HL-60 (cell line): ENCODE results near the gene COX6B2.

Experiments
- DNase-seq, 2 experiments: peaks; one replicate each; pipeline ENCODE4 v3.0.0-alpha.2; 2010 to 2020; ENCODE audit warnings: low read depth in 1 of 2, low spot score in 1 of 2
- H3K27ac ChIP-seq: fragments of 250-450 bp; sonication (Bioruptor Pico); replicated peaks from 2 replicates; pipeline ENCODE4 v1.5.1; 2020; ENCODE audit warnings: mild to moderate bottlenecking, moderate library complexity
- H3K27me3 ChIP-seq: fragments of 250-450 bp; sonication (Bioruptor Pico); 2 replicates; pipeline ENCODE4 v1.5.1; 2021; ENCODE audit warnings: mild to moderate bottlenecking, moderate library complexity; ENCODE audit not compliant: insufficient read depth, poor library complexity, severe bottlenecking
- H3K4me3 ChIP-seq: replicated peaks from 2 replicates; pipeline ENCODE4 v1.5.1; 2011; ENCODE audit warnings: mild to moderate bottlenecking, control low read depth, low read length; ENCODE audit not compliant: insufficient read depth
- GABPA ChIP-seq: IDR thresholded peaks from 2 replicates; pipeline ENCODE4 v1.6.1; 2012; ENCODE audit warnings: low read depth
- POLR2AphosphoS5 ChIP-seq: IDR thresholded peaks from 2 replicates; pipeline ENCODE4 v1.6.1; 2012; ENCODE audit warnings: low read depth
- REST ChIP-seq: IDR thresholded peaks from 2 replicates; pipeline ENCODE4 v1.6.1; 2012; ENCODE audit warnings: low read depth; ENCODE audit not compliant: insufficient replicate concordance
- SPI1 ChIP-seq: IDR thresholded peaks from 2 replicates; pipeline ENCODE4 v1.6.1; 2012; ENCODE audit warnings: low read depth, mild to moderate bottlenecking, borderline replicate concordance
- TF ChIP-seq, protein P1 (sequence below): IDR thresholded peaks from one replicate; pipeline ENCODE4 v1.5.1; 2011; ENCODE audit warnings: low read length, control low read depth, inconsistent platforms; ENCODE audit not compliant: insufficient read depth

The COX6B2 gene

GRCh38 chr19:55319785-55320184, 34.7 kb downstream of the COX6B2 start:
- Histone ChIP-seq H3K27ac (no peak overlapping the region), H3K4me3 (no peak overlapping the region), H3K27me3 (no peaks in the 10 kb centered on the region)
- no peak for DNase-seq
- no peak for TF ChIP-seq SPI1
- TF ChIP-seq, protein P1, sequence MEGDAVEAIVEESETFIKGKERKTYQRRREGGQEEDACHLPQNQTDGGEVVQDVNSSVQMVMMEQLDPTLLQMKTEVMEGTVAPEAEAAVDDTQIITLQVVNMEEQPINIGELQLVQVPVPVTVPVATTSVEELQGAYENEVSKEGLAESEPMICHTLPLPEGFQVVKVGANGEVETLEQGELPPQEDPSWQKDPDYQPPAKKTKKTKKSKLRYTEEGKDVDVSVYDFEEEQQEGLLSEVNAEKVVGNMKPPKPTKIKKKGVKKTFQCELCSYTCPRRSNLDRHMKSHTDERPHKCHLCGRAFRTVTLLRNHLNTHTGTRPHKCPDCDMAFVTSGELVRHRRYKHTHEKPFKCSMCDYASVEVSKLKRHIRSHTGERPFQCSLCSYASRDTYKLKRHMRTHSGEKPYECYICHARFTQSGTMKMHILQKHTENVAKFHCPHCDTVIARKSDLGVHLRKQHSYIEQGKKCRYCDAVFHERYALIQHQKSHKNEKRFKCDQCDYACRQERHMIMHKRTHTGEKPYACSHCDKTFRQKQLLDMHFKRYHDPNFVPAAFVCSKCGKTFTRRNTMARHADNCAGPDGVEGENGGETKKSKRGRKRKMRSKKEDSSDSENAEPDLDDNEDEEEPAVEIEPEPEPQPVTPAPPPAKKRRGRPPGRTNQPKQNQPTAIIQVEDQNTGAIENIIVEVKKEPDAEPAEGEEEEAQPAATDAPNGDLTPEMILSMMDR: no peak
- no peak for TF ChIP-seq POLR2AphosphoS5
- no peak for TF ChIP-seq REST
- no peak for TF ChIP-seq GABPA

GRCh38 chr19:55316646-55317045, 37.9 kb downstream of the COX6B2 start:
- Histone ChIP-seq H3K27me3 (no peaks in the 10 kb centered on the region), H3K4me3 (no peak overlapping the region), H3K27ac (no peak overlapping the region)
- TF ChIP-seq, protein P1: no peak
- TF ChIP-seq SPI1 (no peak), REST (no peak), POLR2AphosphoS5 (no peak), GABPA (no peak)
- no peak for DNase-seq

DNA sequence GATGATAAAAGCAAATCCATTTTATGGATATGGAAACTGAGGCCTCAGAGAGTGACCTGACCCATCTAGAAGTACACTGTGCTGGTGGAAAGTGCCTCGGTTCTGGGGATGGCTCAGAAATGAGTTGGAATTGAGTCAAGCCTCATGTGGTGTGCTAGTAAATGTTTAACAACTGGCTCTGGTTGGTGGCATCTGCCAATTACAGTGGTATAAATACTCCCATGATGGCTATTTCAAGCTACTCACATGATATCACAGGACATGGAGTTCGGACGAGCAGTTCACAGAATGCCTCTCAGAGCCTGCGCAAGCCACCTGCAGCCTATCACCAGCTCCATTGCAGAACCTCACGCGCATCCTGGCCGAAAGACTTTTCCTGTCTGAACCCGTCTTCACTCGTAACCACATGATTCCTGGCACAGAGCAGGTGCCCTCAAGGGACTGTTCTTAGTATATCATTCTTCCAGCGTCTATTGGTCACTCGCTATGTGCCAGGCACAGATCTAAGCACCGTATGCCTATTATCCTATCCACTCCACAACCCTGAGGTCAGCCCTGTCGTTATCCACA, 38.5 kb downstream of the COX6B2 start:
- H3K27ac ChIP-seq: no peak overlapping the region
- no peak for DNase-seq
- H3K27me3 ChIP-seq: no peaks in the 10 kb centered on the region
- no peak for TF ChIP-seq POLR2AphosphoS5
- TF ChIP-seq SPI1: no peak
- no peak for TF ChIP-seq REST
- TF ChIP-seq, protein P1: no peak
- no peak for TF ChIP-seq GABPA
- no peak overlapping the region for H3K4me3 ChIP-seq
